Stimulated activated CD4-positive, alpha-beta T cell treated with anti-CD3 and anti-CD28 coated beads, Interleukin-2, amount 100 ng/mL, for 24 hours (primary cell): ENCODE measurements around the gene ARID4B.

Experiments
- DNase-seq, 2 donors: peaks; one replicate each; pipeline ENCODE4 v3.0.0-alpha.2; 2020

The ARID4B gene

GRCh38 chr1:235156740-235157139, 171.2 kb downstream of the ARID4B start:
- no peak for DNase-seq

GRCh38 chr1:235156265-235156664, 171.7 kb downstream of the ARID4B start:
- DNase-seq = no peak

GRCh38 chr1:235152235-235152634, 175.7 kb downstream of the ARID4B start:
- DNase-seq = no peak

DNA sequence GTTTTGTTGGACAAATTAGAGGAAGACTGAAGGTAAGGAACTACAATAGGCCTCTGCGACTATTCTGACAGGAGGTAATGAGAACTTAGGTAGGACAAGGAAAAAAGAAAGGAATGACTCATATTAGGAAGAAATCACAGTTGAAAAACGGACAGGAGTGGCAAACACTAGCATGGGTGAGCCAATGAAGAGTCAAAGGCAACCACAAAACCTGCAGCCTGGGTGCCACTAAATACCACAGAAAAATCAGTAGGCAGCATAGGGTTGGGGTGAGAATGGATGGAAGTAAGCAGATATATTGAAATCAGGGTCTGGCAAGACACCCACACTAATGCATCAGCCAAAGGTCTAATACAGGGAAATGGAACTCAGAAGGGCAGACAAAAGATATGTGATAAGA, 176.9 kb downstream of the ARID4B start:
- DNase-seq = no peak

DNA sequence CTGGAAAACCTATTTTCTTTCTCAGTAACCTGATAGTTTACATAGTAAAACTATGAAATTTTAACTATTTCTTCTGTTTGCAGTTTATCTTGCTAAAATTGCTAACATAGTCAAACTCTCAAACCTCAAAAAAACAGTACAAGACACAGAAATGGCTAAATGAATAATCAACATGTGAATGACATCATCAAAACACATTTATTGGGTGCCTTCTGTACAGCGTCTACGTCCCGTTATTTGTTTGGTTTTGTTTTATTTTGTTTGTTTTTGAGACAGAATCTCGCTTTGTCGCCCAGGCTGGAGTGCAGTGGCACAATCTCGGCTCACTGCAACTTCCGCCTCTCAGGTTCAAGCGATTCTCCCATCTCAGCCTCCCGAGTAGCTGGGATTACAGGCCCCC, 178.2 kb downstream of the ARID4B start:
- no peak for DNase-seq

- DNase-seq = no peak
Measured at GRCh38 chr1:235147269-235147668, 180.7 kb downstream of the ARID4B start.

- no peak for DNase-seq
Measured at GRCh38 chr1:235145639-235146038, 182.3 kb downstream of the ARID4B start.

GRCh38 chr1:235142991-235143390, 185.0 kb downstream of the ARID4B start:
- no peak for DNase-seq

- DNase-seq = no peak
Measured at GRCh38 chr1:235139315-235139714, 188.7 kb downstream of the ARID4B start.

DNA sequence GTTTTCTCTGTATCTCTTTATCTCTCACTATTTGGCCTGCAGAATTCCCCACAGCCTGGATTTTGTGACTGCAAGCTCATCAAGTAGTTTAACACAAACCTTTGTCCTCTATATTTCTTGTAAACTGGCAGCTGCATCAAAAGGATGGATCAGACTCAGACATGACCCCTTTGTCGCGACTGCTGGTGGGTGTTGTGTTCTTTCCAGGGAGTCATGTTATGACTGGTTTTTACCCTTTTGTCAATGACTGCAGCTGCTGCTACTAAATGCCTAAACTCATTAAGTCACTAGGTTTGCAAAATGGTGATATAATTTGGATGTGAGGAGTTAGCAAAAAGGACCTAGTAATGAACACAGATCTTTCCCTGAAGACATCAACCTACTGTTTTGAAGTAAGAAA, 189.2 kb downstream of the ARID4B start:
- no peak for DNase-seq

DNA sequence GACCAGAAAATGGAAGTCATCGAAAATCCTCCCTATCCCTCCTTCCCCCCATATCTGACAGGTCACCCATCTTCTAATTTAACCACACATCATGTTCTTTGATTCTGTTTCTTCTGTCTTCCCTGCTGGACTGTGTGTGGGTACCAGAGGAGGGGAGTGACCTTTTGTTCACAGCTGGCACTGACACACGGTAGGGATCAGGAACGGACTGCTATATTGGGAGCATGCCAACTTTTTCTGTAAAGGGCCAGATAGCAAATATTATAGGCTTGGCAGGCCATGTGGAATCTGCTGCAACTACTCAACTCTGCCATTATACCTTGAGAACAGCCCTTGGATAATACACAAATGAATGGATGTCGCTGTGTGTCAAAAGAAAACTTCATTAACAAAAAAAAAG, 191.9 kb downstream of the ARID4B start:
- DNase-seq = no peak

DNA sequence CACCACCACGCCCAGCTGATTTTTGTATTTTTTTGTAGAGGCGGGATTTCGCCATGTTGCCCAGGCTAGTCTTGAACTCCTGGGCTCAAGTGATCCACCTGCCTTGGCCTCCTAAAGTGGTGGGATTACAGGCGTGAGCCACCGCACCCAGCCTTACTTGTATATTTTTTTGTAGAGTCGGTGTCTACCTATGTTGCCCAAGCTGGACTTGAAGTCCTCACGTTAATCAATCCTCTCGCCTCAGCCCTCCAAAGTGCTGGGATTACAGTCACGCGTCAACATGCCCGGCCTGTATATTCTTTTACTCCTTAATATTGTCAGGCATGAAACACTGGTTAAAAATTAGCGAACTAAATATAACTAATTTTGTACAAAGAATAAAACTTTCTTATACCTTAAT, 193.8 kb downstream of the ARID4B start:
- DNase-seq = no peak

GRCh38 chr1:235133086-235133485, 194.9 kb downstream of the ARID4B start:
- DNase-seq = no peak

- DNase-seq = no peak
Measured at GRCh38 chr1:235131961-235132360, 196.0 kb downstream of the ARID4B start.

- no peak for DNase-seq
Measured at GRCh38 chr1:235130766-235131270, 197.2 kb downstream of the ARID4B start.

GRCh38 chr1:235129774-235130570, 198.0 kb downstream of the ARID4B start:
- no peak for DNase-seq

DNA sequence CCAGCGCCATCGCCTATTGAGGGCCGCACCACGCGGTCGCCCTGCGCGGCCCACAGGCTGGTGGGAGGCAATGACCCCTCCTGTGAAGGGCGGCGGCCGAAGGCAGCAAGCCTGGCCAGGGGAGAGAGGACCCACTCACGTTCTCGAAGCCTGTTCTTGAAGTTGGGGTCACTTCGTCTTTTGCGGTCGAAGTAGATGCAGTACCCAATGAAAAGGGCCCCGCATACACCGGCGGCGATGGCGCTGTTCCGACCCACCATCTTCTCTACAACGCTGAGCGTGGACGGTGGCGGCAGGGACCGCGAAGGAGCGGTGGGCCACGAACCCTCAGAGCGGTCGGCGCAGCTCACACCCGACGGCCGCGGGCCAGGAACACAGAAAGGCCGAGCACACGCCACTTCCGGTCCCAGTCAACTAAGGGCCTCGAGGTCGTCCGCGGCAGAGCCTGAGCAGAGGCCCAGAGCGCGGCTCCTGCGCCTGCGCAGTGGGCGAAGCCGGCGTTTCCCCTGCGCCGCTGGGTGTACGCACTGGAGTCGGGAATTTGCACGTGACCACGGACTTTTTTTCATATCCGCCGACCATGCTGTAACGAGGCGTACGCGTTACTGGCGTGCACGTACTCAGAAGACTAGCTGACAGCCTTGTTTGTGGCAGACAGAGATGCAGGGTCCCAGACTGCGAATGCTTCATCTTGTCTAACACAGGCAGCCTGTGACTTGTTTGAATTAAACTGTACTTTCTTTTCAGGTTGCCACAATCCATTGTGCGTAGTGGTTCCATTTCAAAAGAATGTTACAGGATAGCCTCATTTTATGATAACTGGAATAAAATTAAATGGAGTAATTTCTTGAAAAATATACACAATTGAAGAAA, 199.3 kb downstream of the ARID4B start, which contains the start of gene TOMM20:
TOMM20 (minus strand) TSS at position 382 of the 873 bp plus-strand sequence; CDS start at position 260, 122 bp downstream.
- DNase-seq = peak; percentile 93

- DNase-seq = peak in 1 of 2 donors; percentile 28
Measured at GRCh38 chr1:235127732-235128455, 200.1 kb downstream of the ARID4B start.

GRCh38 chr1:235127203-235127602, 200.8 kb downstream of the ARID4B start:
- no peak for DNase-seq

DNA sequence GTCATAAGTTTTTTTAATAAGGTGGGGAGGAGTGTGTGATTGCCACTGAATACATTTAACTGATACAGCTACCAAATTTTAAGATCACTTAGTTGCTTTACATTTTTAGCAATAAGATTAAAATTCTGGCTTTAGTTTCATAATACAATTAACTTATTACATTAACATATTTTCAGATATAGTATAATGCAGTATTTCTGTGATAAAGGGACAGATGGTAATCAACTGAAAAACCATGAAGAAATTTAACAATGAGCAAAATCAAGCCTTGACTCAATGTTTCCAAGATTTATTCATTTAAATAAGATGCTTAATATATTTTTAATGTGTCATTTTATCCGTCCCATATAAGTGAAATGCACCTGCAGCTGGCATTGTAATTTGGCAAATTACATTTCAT, 203.3 kb downstream of the ARID4B start:
- DNase-seq = no peak

DNA sequence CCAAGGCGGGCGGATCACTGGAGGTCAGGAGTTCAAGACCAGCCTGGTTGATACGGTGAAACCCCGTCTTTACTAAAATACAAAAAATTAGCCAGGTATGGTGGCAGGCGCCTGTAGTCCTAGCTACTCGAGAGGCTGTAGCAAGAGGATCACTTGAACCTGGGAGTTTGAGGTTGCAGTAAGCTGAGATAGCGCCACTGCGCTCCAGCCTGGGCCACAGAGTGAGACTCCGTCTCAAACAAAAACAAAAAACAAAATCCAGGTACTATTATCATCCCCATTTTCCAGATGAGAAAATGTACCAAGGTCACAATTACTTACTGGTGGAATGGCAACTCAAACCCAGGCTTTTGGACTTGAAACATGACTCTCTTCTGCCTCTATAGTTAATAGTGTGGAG, 203.9 kb downstream of the ARID4B start:
- no peak for DNase-seq

GRCh38 chr1:235122348-235122747, 205.6 kb downstream of the ARID4B start:
- no peak for DNase-seq
